Fibroblast of skin of scalp (primary cell): ENCODE measurements around the gene ANO6. TPM values are rescaled to one million over a fixed set of nuclear protein-coding genes. Genes with fewer than 3 reads are reported as not detected.

Experiments
- DNase-seq: peaks from one replicate; pipeline ENCODE4 v3.0.0-alpha.2; 2013
- polyA plus RNA-seq, 2 experiments: library from polyadenylated mRNA; unstranded; fragments of 120-200 nt; gene quantifications; one replicate each; pipeline ENCODE4 v1.2.1, GENCODE V29; 2013; ENCODE audit not compliant: insufficient read length in 2 of 2

ANO6 gene, protein sequence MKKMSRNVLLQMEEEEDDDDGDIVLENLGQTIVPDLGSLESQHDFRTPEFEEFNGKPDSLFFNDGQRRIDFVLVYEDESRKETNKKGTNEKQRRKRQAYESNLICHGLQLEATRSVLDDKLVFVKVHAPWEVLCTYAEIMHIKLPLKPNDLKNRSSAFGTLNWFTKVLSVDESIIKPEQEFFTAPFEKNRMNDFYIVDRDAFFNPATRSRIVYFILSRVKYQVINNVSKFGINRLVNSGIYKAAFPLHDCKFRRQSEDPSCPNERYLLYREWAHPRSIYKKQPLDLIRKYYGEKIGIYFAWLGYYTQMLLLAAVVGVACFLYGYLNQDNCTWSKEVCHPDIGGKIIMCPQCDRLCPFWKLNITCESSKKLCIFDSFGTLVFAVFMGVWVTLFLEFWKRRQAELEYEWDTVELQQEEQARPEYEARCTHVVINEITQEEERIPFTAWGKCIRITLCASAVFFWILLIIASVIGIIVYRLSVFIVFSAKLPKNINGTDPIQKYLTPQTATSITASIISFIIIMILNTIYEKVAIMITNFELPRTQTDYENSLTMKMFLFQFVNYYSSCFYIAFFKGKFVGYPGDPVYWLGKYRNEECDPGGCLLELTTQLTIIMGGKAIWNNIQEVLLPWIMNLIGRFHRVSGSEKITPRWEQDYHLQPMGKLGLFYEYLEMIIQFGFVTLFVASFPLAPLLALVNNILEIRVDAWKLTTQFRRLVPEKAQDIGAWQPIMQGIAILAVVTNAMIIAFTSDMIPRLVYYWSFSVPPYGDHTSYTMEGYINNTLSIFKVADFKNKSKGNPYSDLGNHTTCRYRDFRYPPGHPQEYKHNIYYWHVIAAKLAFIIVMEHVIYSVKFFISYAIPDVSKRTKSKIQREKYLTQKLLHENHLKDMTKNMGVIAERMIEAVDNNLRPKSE
- polyA plus RNA-seq (2013, experiment 1 of 2; ENCODE audit: insufficient read length), result 47.6 TPM
- polyA plus RNA-seq (2013, experiment 2 of 2; ENCODE audit: insufficient read length), result 54.9 TPM

GRCh38 chr12:45215419-45216229 lies at the start of gene ANO6:
ANO6 (plus strand) TSS chr12:45216095; CDS start chr12:45216322, 227 bp downstream.
- DNase-seq, result peak; percentile 89

DNA sequence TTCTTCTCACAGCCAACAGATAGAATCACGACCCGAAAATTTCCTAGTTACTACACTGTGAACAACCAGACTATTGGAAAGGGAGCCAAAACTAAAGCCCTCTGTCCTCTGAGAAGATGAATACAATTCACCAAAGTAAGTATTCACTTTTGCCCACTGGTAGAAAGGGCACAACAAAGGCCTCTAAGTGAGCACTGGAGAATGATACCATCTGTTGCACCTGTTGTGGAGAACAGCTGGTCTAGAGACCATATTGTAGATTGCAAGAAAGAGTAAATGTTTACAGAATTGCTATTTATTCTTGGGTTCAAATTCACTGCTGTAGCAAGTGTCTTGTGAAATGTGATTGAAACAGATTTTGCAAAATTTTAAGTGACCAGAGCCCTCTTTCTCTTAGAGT lies 46.9 kb upstream of the ANO6 start:
- no peak for DNase-seq

DNA sequence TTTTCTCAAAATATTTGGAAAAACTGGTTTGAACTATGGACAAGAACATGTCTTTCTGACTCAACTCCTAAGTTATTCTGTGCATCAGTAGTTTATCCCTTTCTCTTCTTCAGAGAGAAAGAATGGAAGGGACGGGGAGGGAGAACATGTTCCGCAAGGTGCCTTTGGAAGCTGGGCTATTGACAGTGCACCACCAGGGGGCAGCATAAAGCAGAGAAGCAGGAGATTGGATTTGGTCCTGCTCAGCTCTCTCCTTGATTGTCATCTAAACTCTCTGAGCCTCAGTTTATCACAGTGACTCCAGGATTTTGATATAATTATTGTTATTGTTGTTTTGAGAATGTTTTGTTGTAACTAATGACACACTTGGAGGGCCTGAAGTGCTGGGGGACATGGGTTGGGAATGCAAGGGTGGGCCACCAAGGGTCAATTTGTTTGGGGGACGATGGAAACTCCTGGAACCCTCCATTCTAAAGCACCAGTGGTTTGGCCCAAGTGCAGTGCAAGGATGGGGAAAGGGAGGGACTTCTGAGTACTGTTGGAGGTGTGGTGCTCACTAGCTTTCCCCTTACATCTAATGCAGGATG lies 45.3 kb upstream of the ANO6 start:
- peak; percentile 69 for DNase-seq

GRCh38 chr12:45173293-45173692 lies 42.6 kb upstream of the ANO6 start:
- DNase-seq, result peak; percentile 11

DNA sequence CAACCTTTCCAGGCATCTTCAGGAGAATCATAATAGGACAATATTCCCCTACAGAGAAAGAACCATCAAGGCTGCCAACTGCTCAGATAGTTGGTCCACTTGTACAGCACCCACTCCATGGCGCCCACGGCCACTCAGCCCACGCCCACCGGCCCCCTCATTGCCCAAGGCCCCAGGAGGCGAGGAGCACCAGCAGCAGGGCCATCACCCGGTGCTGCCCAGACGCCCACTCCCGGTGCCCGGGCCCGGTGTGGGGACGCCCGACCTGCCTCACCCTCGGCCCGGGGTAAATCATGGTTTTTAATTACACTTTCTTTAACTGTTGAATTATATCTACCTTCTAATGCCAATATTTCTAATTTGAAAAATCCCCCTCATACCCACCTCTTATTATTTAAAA lies 41.3 kb upstream of the ANO6 start:
- no peak for DNase-seq

GRCh38 chr12:45178771-45179170 lies 37.1 kb upstream of the ANO6 start:
- DNase-seq, result no peak

DNA sequence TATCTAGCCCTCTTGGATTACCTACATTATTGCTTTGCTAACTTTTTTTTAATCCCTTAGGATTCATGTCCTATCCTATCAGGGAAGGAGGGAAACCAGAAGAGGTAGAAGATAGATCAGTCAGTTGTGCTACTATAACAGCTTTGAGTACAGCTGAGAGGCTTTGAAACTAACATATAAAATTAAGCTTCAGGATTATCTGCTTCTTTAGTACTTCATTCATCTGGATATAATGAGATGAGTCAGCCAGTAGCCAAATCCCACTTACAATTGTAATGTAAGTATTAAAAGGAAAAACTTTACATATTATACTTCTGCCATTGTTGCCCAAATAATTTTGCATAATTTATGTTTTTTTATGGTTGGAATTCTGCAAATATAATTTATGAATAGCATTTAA lies 33.4 kb upstream of the ANO6 start:
- no peak for DNase-seq

- DNase-seq, result peak; percentile 22
These were observed 32.6 kb upstream of the ANO6 start for GRCh38 chr12:45183246-45183645.

- no peak for DNase-seq
These were observed 31.5 kb upstream of the ANO6 start for GRCh38 chr12:45184147-45184963.

DNA sequence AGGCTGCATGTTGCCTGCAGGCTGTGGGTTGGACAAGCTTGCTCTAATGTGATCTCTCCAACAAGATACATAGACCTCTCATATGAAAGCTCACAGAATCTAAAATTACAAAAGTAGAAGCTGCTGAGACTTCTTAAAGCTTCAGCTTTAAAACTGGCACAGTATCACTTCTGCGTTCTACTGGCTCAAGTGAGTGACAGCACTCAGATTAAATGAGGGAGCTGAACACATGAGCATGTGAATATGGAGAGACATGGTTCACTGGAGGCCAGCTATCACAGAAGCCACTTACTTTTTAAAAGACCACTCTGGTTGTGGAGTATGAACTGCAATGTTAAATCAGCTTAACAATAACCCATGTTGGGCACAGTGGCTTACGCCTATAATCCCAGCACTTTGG lies 29.1 kb upstream of the ANO6 start:
- DNase-seq, result no peak

- DNase-seq, result no peak
These were observed 26.0 kb upstream of the ANO6 start for GRCh38 chr12:45189766-45190403.

DNA sequence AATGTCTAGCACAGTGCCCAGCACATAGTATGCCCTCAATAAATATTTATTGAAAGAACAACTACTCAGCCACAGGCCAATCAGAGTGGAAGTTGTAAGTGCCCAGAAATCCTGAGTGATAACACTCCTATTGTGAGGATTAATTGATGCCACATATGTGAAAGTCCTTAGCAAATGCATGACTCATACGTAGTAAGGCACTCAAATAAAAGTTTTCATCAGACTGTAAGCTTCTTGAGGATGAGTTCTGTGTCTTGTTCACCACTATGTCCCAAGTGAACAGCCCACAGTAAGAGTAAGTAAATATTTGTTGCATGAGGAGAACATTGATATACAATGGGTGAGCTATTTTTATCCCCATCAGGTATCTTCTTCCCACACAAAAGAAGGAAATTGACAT lies 24.7 kb upstream of the ANO6 start:
- peak; percentile 50 for DNase-seq

DNA sequence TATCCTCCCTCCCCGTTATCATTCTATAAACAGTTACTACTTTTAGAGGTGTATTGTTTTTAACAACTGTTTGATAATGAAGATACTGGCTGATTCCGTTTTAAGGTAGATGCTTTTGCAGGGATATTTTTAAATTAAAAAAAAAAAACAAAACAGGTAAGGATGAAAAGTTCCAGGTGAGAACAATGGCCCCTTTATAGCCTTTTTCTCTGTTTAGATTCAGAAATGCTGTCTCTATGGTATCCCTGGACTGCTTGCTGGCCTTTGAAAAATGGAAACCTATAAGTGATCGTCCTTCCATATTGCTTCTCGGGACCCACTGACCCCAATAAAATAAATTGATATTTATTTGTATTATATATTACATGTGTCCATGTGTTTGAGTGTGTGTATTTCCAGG lies 23.2 kb upstream of the ANO6 start:
- no peak for DNase-seq

GRCh38 chr12:45200491-45201043 lies 15.3 kb upstream of the ANO6 start:
- no peak for DNase-seq

- DNase-seq, result no peak
These were observed 12.1 kb upstream of the ANO6 start for GRCh38 chr12:45203767-45204166.

DNA sequence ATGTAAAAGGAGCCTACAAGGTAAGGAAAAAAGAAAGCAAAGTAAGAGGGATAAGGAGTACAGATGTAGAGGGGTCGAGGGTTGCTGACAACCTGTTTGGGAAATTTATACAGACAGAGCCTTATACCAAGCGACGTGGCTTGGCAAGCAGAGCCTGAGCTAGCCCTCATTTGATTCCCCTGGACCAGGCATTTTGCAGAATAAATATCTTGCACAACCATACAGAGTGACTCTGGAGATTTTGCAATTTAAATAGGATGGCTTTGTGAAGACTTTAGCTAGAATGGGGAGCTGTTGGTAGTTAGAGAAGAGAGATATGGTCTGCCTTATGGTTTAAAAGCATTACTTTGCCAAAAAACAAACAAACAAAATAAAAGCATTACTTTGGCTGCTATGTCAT lies 11.1 kb upstream of the ANO6 start:
- DNase-seq, result no peak

GRCh38 chr12:45205165-45205825 lies 10.6 kb upstream of the ANO6 start:
- no peak for DNase-seq

DNA sequence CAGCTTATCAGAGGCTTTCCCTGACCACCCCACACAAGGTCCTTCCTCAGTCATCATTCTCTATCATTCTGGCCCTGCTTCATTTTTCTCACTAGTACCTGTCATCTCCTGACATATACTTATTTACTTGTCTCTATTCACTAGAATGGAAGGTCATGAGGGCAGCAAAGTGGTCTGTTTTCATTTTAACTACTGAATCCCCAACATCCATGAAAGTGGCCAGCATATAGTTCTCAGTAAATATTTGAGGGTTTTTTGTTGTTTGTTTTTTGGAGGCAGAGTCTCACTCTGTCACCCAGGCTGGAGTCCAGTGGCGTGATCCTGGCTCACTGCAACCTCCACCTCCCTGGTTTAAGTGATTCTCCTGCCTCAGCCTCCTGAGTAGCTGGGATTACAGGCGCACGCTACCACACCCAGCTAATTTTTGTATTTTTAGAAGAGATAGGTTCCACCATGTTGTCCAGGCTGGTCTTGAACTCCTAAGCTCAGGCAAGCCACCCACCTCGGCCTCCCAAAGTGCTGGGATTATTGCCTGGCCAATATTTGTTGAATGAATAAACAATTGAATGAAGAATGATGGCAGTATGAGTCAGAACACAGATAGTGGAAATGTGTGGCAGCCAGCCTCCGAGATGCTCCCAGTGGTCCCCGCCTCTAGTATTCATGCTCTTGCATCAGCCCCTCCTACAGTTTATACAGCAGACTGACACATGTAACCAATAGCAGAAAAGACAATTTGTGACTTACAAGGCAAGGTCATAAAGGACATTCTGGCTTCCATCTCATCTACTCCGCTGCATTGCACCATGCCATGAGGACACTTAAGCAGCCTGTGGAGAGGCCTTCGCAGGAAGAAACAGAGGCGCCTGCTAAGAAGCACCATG lies 7.0 kb upstream of the ANO6 start:
- DNase-seq, result peak; percentile 84

- DNase-seq, result no peak
These were observed 6.1 kb upstream of the ANO6 start for GRCh38 chr12:45209784-45210183.
